Mesendoderm (in vitro differentiated cells): Measurements from ENCODE around the gene CLCN1.

ENCODE experiments used
- DNase-seq: peaks from one replicate; pipeline ENCODE4 v3.0.0; 2013
- H2AK5ac ChIP-seq: 2 replicates; pipeline ENCODE4 v1.6.1; 2013; ENCODE audit warnings: low read length, inconsistent platforms
- H2BK120ac ChIP-seq: 2 replicates; pipeline ENCODE4 v1.6.1; 2013; ENCODE audit warnings: low read depth, mild to moderate bottlenecking, low read length, moderate library complexity, mixed read lengths
- H2BK15ac ChIP-seq: replicated peaks from 2 replicates; pipeline ENCODE4 v1.6.1; 2013; ENCODE audit warnings: low read depth, mild to moderate bottlenecking, moderate library complexity
- H2BK5ac ChIP-seq: 2 replicates; pipeline ENCODE4 v1.6.1; 2013; ENCODE audit warnings: low read length, inconsistent platforms
- H3K18ac ChIP-seq: 2 replicates; pipeline ENCODE4 v1.6.1; 2013; ENCODE audit warnings: mild to moderate bottlenecking, low read length, mixed read lengths
- H3K23ac ChIP-seq: one replicate; pipeline ENCODE4 v1.6.1; 2013; ENCODE audit warnings: low read length
- H3K27ac ChIP-seq: 2 replicates; pipeline ENCODE4 v1.5.1; 2013; ENCODE audit warnings: low read depth, mild to moderate bottlenecking, inconsistent platforms, low read length, moderate library complexity
- H3K27me3 ChIP-seq: 2 replicates; pipeline ENCODE4 v1.6.1; 2013; ENCODE audit warnings: low read length, control low read depth, mild to moderate bottlenecking, inconsistent platforms; ENCODE audit not compliant: insufficient read depth, poor library complexity
- H3K36me3 ChIP-seq: 2 replicates; pipeline ENCODE4 v1.6.1; 2013; ENCODE audit warnings: low read length, inconsistent platforms; ENCODE audit not compliant: control insufficient read depth, insufficient read depth
- H3K4ac ChIP-seq: one replicate; pipeline ENCODE4 v1.6.1; 2013; ENCODE audit warnings: low read depth, mild to moderate bottlenecking, low read length, moderate library complexity
- H3K4me1 ChIP-seq: 2 replicates; pipeline ENCODE4 v1.6.1; 2013; ENCODE audit warnings: low read depth, low read length, inconsistent platforms; ENCODE audit not compliant: control insufficient read depth
- H3K4me2 ChIP-seq: 2 replicates; pipeline ENCODE4 v1.6.1; 2013; ENCODE audit warnings: low read length
- H3K4me3 ChIP-seq: 2 replicates; pipeline ENCODE4 v1.5.1; 2013; ENCODE audit warnings: mild to moderate bottlenecking, low read length
- H3K56ac ChIP-seq: one replicate; pipeline ENCODE4 v1.6.1; 2013; ENCODE audit warnings: low read length
- H3K79me1 ChIP-seq: 2 replicates; pipeline ENCODE4 v1.6.1; 2013; ENCODE audit warnings: low read length, inconsistent platforms
- H3K79me2 ChIP-seq: 2 replicates; pipeline ENCODE4 v1.6.1; 2013; ENCODE audit warnings: mild to moderate bottlenecking, low read length; ENCODE audit not compliant: control insufficient read depth, insufficient read depth
- H3K9ac ChIP-seq: 2 replicates; pipeline ENCODE4 v1.6.1; 2013; ENCODE audit warnings: low read length, inconsistent platforms
- H4K5ac ChIP-seq: one replicate; pipeline ENCODE4 v1.6.1; 2013; ENCODE audit warnings: low read length
- H4K8ac ChIP-seq: one replicate; pipeline ENCODE4 v1.6.1; 2013; ENCODE audit warnings: low read depth, mild to moderate bottlenecking, control low read depth, low read length, moderate library complexity
- WGBS: extraction: QIAGEN DNeasy Blood & Tissue Kit; methylation state at CpG from one replicate; pipeline ENCODE4 v1.1.7; 2013; ENCODE audit warnings: low lambda C conversion rate, missing lambda C conversion rate; ENCODE audit not compliant: insufficient coverage; ENCODE audit errors: extremely low coverage; 5-methylcytosine and 5-hydroxymethylcytosine counted together

The CLCN1 gene

DNA sequence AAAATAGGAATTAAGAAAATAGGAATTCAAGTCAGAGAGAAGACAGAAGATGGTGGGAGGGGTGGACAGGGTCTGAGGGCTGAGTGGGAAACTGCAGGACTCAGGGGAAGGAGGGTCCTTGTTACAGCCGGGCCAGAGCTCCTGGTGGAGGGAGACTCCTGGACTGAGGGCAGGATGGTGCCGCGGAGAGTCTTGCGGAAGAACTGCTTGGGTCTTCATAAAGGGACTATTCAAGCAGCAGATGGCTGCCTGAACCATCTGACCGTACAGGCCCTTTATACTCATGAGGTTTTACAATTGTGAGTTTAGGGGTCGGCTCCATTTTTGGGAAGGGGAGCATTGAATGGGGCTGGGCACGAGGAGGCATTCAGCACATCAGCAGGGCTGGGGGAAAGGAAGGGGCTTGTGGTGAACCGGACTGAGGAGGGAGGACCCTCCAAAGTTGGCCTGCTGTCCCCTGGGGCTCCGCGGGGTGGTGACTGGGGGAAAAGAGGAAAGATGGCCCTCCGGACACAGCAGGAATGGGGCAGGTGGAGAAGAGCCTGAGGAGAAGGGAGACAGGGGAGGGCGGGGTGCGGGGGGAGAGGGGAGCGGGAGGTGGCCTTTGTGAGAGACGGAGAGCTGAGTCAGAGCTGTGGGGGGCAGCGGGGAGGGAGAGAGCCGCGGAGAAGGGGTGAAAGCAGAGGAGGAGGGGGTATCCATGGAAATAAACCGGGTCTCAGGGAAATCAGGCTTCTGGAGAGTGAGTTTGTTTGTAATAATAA, 45.1 kb downstream of the CLCN1 start:
- Histone ChIP-seq H3K9ac (no peak overlapping the region), H3K4me2 (peak overlapping the region; percentile 6), H3K4me1 (peaks cover 2% of the 10 kb centered on the region), H3K27me3 (no peaks in the 10 kb centered on the region), H3K18ac (peak overlapping the region; percentile 8), H3K27ac (no peak overlapping the region), H2BK120ac (no peak overlapping the region), H3K79me1 (no peaks in the 10 kb centered on the region), H3K23ac (no peak overlapping the region), H2BK15ac (no peak overlapping the region), H2AK5ac (no peak overlapping the region), H3K36me3 (no peaks in the 10 kb centered on the region), H4K5ac (no peak overlapping the region), H3K56ac (peak overlapping the region; percentile 22), H2BK5ac (no peak overlapping the region), H3K4me3 (no peak overlapping the region), H3K79me2 (no peaks in the 10 kb centered on the region), H4K8ac (no peak overlapping the region), H3K4ac (no peak overlapping the region)
- no peak for DNase-seq
- no CpG with 5 or more reads among the region's 19 CpGs for WGBS

DNA sequence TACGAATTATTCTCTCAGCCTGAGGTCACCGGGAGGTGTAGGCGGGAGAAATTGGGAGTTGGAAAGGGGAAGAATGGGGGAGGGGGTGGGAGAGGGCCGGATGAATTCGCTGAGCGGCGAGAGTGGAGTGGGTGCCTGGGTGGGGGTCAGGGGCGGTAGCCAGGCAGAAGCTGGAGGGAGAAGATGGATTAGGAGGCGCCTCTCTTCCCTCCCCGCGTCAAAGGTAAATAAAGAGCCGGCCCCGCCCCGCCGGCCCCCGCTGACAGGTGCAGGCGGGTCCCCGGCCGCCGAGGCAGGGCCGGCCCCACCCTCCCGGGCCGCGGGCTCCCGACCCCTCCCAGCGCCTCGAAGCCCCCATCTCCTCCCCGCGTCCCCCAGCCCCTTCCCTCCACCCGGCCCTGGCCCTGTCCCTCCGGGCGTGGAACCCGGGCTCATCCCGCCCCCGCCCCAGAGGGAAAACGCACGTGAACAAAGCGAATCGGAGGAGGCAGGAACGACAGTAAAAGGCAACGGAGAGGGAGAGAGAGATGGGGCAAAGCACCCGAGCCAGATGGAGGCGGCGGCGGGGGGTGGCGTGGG, 45.7 kb downstream of the CLCN1 start:
- Histone ChIP-seq H2BK15ac (no peak overlapping the region), H3K4ac (no peak overlapping the region), H4K8ac (no peak overlapping the region), H2AK5ac (no peak overlapping the region), H2BK5ac (no peak overlapping the region), H3K4me1 (peaks cover 2% of the 10 kb centered on the region), H2BK120ac (no peak overlapping the region), H3K27ac (no peak overlapping the region), H3K23ac (no peak overlapping the region), H3K79me2 (no peaks in the 10 kb centered on the region), H3K4me2 (peak overlapping the region; percentile 27), H3K4me3 (peak overlapping the region; percentile 29), H3K18ac (peak overlapping the region; percentile 76), H4K5ac (no peak overlapping the region), H3K27me3 (no peaks in the 10 kb centered on the region), H3K36me3 (no peaks in the 10 kb centered on the region), H3K9ac (peak overlapping the region; percentile 49), H3K56ac (peak overlapping the region; percentile 87), H3K79me1 (no peaks in the 10 kb centered on the region)
- no peak for DNase-seq
- no CpG with 5 or more reads among the region's 46 CpGs for WGBS

DNA sequence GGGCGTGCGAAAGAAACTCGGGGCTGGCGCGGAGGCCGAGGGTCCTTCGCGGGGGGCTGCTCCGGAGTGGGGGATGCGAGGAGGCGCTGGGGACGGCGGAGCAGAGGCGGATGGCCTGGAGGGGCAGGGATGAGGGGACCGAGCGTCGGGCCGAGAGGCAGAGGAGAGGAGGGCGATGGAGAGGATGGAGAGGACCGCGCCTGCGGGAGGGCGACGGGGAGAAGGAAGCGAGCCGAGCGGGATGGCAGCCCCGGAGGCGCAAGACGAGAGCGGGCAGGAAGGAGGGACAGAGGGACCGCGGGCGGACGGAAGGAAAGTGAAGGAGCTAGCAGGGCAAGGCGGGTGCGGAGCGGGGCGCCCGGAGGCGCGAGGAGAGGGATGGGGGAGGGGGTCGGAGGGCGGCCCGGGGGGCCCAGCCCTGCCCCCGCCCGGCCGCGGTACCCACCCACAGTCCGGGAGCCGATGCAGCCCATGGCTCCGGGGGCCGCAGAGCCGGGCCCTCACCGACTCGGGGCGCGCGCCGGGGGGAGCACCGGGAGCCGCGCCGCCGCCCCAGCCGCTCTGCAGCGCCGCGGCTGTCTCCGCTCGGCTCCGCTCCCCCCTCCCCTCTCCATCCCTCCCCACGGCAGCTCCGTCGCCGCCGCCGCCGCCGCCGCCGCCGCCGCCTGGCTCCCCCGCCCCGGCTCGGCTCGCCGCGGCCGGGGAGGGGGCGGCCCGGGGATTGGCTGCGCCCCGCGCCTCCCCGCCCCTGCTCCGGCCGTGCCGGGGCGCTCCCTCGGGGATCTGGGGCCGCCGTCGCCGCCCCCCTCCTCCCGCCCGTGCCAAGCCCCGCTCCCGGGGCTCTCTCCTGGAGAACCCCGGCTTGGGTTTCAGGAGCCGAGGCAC, 46.5 kb downstream of the CLCN1 start, which contains the start of gene FAM131B:
TSS of gene FAM131B (minus strand) at position 583 of the 885 bp plus-strand sequence. CDS start at position 473, 110 bp downstream.
- no peak for DNase-seq
- H3K79me2 ChIP-seq, result no peaks in the 10 kb centered on the region
- H4K8ac ChIP-seq, result no peak within 1 kb of the TSS
- H3K9ac ChIP-seq, result peak within 1 kb of the TSS; percentile 72
- H3K36me3 ChIP-seq, result no peaks in the 10 kb centered on the region
- H3K18ac ChIP-seq, result peak within 1 kb of the TSS; percentile 76
- peak within 1 kb of the TSS; percentile 87 for H3K56ac ChIP-seq
- peak within 1 kb of the TSS; percentile 54 for H3K27ac ChIP-seq
- H3K4me1 ChIP-seq, result peaks cover 2% of the 10 kb centered on the region
- H2BK120ac ChIP-seq, result no peak within 1 kb of the TSS
- no CpG with 5 or more reads among the region's 112 CpGs for WGBS
- H3K27me3 ChIP-seq, result no peaks in the 10 kb centered on the region
- H3K79me1 ChIP-seq, result no peaks in the 10 kb centered on the region
- no peak within 1 kb of the TSS for H2AK5ac ChIP-seq
- peak within 1 kb of the TSS; percentile 75 for H3K4me2 ChIP-seq
- H3K23ac ChIP-seq, result no peak within 1 kb of the TSS
- peak within 1 kb of the TSS; percentile 77 for H3K4me3 ChIP-seq
- no peak within 1 kb of the TSS for H2BK15ac ChIP-seq
- no peak within 1 kb of the TSS for H4K5ac ChIP-seq
- H3K4ac ChIP-seq, result no peak within 1 kb of the TSS
- no peak within 1 kb of the TSS for H2BK5ac ChIP-seq

DNA sequence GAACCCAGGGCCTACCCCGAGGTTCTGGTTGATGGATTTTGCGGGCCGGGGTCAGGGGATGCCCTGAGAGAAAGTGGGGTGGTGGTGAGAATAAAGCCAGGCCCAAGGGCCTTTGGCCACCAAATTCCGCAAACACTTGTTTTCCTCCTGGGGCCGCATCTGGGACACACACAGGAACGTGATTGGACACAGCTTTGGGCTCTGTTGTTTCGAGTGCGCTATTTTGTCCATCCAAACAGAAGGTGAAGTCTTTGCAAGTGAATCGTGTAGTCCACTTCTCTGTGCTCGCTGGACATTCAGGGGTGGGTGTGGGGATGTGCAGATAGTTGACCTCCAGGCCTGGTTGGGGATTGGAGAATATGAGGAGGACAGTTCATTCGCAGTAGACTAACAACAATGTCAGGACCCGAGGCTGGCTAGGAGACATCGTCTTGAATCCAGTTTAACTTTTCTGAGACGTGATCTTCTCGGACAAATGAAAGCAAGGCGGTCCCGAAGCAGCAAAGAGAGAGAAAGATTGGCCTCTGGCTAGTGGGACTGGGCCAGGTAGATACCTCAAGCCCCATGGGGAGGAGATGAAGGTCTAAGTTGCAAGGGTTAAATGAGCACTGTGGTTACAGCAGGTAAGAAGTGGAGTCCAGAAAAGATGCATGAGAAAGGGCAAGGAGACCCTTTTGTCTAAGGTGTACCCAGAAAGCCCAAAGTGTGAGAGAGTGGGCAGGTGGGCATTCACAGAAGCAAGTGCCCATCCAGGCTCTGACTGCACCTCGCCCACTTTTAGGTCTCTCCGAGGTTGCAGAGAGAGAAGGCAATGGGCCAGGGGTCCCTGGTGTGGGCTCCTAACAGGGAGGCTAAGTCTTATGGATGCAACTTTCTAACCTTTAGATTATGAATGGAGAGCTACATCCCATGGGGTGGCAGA, 47.4 kb downstream of the CLCN1 start:
- Histone ChIP-seq H3K4ac (no peak overlapping the region), H3K56ac (peak overlapping the region; percentile 2), H3K9ac (peak overlapping the region; percentile 38), H2BK5ac (no peak overlapping the region), H3K79me2 (no peaks in the 10 kb centered on the region), H2AK5ac (no peak overlapping the region), H3K4me2 (peak overlapping the region; percentile 7), H2BK120ac (no peak overlapping the region), H4K8ac (no peak overlapping the region), H3K4me3 (no peak overlapping the region), H3K23ac (no peak overlapping the region), H3K36me3 (no peaks in the 10 kb centered on the region), H3K79me1 (no peaks in the 10 kb centered on the region), H4K5ac (no peak overlapping the region), H3K27me3 (no peaks in the 10 kb centered on the region), H3K4me1 (peaks cover 2% of the 10 kb centered on the region), H3K18ac (peak overlapping the region; percentile 76), H2BK15ac (no peak overlapping the region), H3K27ac (no peak overlapping the region)
- no CpG with 5 or more reads among the region's 19 CpGs for WGBS
- no peak for DNase-seq

DNA sequence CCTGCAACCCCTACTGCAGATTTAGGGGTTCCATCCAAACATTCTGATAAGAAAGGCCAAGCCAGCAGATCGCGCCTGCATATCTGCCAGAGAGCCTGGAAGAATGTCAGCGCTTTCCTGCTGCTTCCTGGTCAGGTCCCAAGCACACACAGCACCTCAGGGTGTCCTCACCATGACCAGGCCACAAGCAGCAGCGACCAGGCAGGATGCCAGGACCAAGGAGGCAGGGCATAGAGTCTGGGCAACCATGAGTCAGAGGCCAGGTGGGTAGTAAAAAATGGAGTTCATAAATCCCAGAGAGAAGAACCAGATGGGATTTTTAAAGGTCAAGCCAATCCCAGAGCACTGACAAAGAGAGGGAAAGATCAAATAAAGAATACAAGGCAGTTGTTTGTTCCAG, 52.1 kb downstream of the CLCN1 start:
- Histone ChIP-seq H2BK5ac (no peak overlapping the region), H3K36me3 (no peaks in the 10 kb centered on the region), H3K23ac (no peak overlapping the region), H3K18ac (no peak overlapping the region), H4K8ac (no peak overlapping the region), H4K5ac (no peak overlapping the region), H3K4me3 (no peak overlapping the region), H2BK120ac (no peak overlapping the region), H2AK5ac (no peak overlapping the region), H3K4me2 (no peak overlapping the region), H3K56ac (no peak overlapping the region), H3K9ac (no peak overlapping the region), H3K27ac (no peak overlapping the region), H2BK15ac (no peak overlapping the region), H3K27me3 (no peaks in the 10 kb centered on the region), H3K4me1 (peaks cover 4% of the 10 kb centered on the region), H3K79me2 (no peaks in the 10 kb centered on the region), H3K79me1 (no peaks in the 10 kb centered on the region), H3K4ac (no peak overlapping the region)
- no CpG with 5 or more reads among the region's 4 CpGs for WGBS
- no peak for DNase-seq
